Dendritic cell treated with granulocyte-macrophage colony-stimulating factor and Interleukin-4, amounts not matched to agents 40 ng/mL and 50 ng/mL, for 4 days (primary cell): ENCODE data around the gene PPP6C.
A peak's percentile ranks its signal among the peaks of the same experiment; 100 is the strongest.
"Not testable (repeated sequence)": the region's sequence is repeated elsewhere in the genome, so short reads cannot be mapped to it uniquely, and the experiment has no call there.

Experiments
- H3K27ac Mint-ChIP-seq: one replicate; pipeline ENCODE4 v1.8.0; 2022; ENCODE audit warnings: mild to moderate bottlenecking, mixed read lengths
- H3K27me3 Mint-ChIP-seq: one replicate; pipeline ENCODE4 v1.8.0; 2022; ENCODE audit warnings: mild to moderate bottlenecking, mixed read lengths
- H3K36me3 Mint-ChIP-seq: one replicate; pipeline ENCODE4 v1.8.0; 2022; ENCODE audit warnings: low read depth, mixed read lengths
- H3K4me1 Mint-ChIP-seq: one replicate; pipeline ENCODE4 v1.8.0; 2022; ENCODE audit warnings: low read depth, mixed read lengths
- H3K4me3 Mint-ChIP-seq: one replicate; pipeline ENCODE4 v1.8.0; 2022; ENCODE audit warnings: mild to moderate bottlenecking, moderate library complexity, mixed read lengths
- H3K9me3 Mint-ChIP-seq: one replicate; pipeline ENCODE4 v1.8.0; 2022; ENCODE audit warnings: mixed read lengths
- intact Hi-C: fragments of 100-400 bp; cut with micrococcal nuclease; formaldehyde crosslinking; loops from one replicate; pipeline ENCODE4 v1.15.0; 2022

The PPP6C gene

DNA sequence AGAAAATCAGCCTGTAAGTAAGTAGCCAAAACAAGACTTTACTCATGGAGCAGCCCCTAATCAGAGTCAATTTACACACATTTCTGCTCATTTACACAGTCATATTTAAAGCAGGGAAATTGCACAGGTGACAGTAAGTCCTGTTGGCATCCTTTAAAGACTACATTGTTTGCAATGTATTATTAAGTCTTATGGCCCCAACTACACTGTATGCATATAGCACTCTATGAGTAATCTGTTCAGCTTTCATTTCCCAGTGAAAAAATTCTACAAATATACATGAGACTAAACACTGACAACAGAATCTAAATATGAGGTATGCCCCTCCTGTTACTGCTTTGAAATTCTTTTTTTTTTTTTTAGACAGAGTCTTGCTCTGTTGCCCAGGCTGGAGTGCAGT, 19.7 kb downstream of the PPP6C start:
- no peaks in the 10 kb centered on the region for H3K9me3 Mint-ChIP-seq
- H3K36me3 Mint-ChIP-seq: peaks cover 62% of the 10 kb centered on the region
- H3K27me3 Mint-ChIP-seq: no peaks in the 10 kb centered on the region
- intact Hi-C loops: loop anchor here (10.0 kb wide), 1 partner anchor 135 kb away; no protein-coding TSS in a partner anchor
- no peak overlapping the region for H3K27ac Mint-ChIP-seq
- H3K4me1 Mint-ChIP-seq: peaks cover 9% of the 10 kb centered on the region
- no peak overlapping the region for H3K4me3 Mint-ChIP-seq

GRCh38 chr9:125166762-125167161, 22.8 kb downstream of the PPP6C start:
- H3K4me3 Mint-ChIP-seq: no peak overlapping the region
- no peaks in the 10 kb centered on the region for H3K9me3 Mint-ChIP-seq
- H3K4me1 Mint-ChIP-seq: no peaks in the 10 kb centered on the region
- intact Hi-C loops: loop anchor here (10.0 kb wide), 1 partner anchor 138 kb away; no protein-coding TSS in a partner anchor
- H3K36me3 Mint-ChIP-seq: peaks cover 71% of the 10 kb centered on the region
- no peak overlapping the region for H3K27ac Mint-ChIP-seq
- no peaks in the 10 kb centered on the region for H3K27me3 Mint-ChIP-seq

DNA sequence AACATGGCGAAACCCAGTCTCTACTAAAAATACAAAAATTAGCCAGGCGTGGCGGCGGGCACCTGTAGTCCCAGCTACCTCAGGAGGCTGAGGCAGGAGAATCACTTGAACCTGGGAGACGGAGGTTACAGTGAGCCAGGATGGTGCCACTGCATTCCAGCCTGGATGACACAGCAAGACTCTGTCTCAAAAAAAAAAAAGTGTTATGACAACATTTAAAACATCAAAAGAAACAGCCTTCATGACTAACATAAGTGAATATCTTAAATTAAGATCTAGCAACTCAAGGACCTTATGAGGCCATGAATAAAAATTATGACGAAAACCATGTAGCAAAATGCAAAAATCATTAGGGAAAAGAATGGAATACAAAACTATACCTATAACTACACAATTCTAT, 26.7 kb downstream of the PPP6C start:
- H3K27ac Mint-ChIP-seq, H3K27me3 Mint-ChIP-seq, H3K4me1 Mint-ChIP-seq, H3K9me3 Mint-ChIP-seq, H3K4me3 Mint-ChIP-seq: not testable (repeated sequence)
- peaks cover 48% of the 10 kb centered on the region for H3K36me3 Mint-ChIP-seq
- intact Hi-C loops: loop anchor here (10.0 kb wide), 1 partner anchor 142 kb away; no protein-coding TSS in a partner anchor

DNA sequence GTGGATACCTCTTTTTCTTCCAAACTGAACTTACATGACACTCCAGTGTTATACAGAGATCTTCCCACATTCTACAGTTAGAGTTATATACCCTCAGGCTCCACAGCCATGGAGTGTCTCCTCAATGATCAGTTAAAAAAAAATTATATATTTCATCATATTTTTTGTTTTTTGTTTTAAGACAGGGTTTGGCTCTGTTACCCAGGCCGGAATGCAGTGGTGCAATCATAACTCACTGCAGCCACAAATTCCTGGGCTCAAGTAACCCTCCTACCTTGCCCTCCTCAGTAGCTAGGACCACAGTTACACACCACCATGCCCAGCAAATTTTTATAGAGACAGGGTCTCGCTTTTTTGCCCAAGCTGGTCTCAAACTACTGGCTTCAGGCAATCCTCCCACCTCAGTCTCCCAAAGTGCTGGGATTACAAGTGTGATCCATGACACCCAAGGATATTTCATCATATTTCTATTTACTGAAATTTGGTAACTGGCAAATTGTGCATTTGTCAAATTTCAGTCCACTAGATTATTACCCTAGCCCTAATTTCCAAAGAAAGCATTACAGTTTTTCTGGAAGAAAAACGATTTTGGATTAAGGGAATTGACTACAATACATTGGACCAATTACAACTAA, 28.2 kb downstream of the PPP6C start:
- Mint-ChIP-seq H3K27me3 (no peaks in the 10 kb centered on the region), H3K4me1 (no peaks in the 10 kb centered on the region), H3K36me3 (peaks cover 53% of the 10 kb centered on the region), H3K9me3 (no peaks in the 10 kb centered on the region), H3K27ac (peak overlapping the region; percentile 12), H3K4me3 (no peak overlapping the region)
- intact Hi-C loops: loop anchor here (10.0 kb wide), 1 partner anchor 143 kb away; no protein-coding TSS in a partner anchor

DNA sequence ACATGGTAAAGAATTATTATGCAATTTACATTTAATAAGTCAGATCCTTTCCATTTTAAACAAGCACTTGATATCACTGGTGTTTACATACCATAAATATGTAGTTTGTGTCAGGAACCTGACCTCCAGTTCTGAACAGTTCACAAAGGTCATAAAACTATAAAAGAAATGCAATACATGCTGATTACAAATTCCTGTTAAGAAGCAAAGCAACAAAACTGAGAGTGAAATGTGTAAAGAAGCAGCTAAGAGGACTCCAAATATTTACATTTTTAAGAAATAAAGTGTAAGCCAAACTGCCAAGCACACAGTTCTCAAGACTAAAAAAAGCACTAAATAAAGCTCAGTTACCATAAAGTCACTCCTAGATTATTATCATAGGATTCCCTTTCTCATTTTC, 28.9 kb downstream of the PPP6C start:
- Mint-ChIP-seq H3K27ac (peak overlapping the region; percentile 12), H3K27me3 (no peaks in the 10 kb centered on the region), H3K36me3 (peaks cover 49% of the 10 kb centered on the region), H3K4me3 (no peak overlapping the region), H3K9me3 (no peaks in the 10 kb centered on the region), H3K4me1 (no peaks in the 10 kb centered on the region)
- intact Hi-C loops: loop anchor here (10.0 kb wide), 1 partner anchor 144 kb away; no protein-coding TSS in a partner anchor

DNA sequence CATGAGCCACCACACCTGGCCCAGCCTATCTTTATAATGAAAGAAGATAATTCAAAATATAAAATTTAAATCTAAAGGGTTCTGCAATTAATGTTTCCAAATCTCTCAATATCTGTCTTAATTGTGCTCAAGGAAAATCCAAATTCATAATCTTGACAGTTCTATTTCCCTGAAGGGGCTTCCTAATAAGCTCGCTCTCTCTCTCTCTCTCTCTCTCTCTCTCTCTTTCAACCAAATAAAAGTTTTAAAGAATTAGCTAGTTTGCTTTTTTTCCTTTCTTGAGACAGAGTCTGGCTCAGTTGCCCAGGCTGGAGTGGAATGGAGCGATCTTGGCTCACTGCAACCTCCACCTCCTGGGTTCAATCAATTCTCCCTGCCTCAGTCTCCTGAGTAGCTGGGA, 33.1 kb downstream of the PPP6C start:
- H3K9me3 Mint-ChIP-seq: no peaks in the 10 kb centered on the region
- no peak overlapping the region for H3K4me3 Mint-ChIP-seq
- intact Hi-C loops: no loop called here
- H3K36me3 Mint-ChIP-seq: peaks cover 61% of the 10 kb centered on the region
- no peaks in the 10 kb centered on the region for H3K27me3 Mint-ChIP-seq
- H3K27ac Mint-ChIP-seq: no peak overlapping the region
- H3K4me1 Mint-ChIP-seq: no peaks in the 10 kb centered on the region

- Mint-ChIP-seq H3K9me3 (no peaks in the 10 kb centered on the region), H3K4me3 (no peak overlapping the region), H3K27ac (no peak overlapping the region), H3K4me1 (no peaks in the 10 kb centered on the region), H3K27me3 (no peaks in the 10 kb centered on the region), H3K36me3 (peaks cover 72% of the 10 kb centered on the region)
- intact Hi-C loops: no loop called here
These were observed 35.8 kb downstream of the PPP6C start for GRCh38 chr9:125153712-125154367.

- Mint-ChIP-seq H3K4me3 (no peak overlapping the region), H3K36me3 (peaks cover 60% of the 10 kb centered on the region), H3K27me3 (no peaks in the 10 kb centered on the region), H3K27ac (no peak overlapping the region), H3K9me3 (no peaks in the 10 kb centered on the region), H3K4me1 (no peaks in the 10 kb centered on the region)
- intact Hi-C loops: no loop called here
These were observed 37.9 kb downstream of the PPP6C start for GRCh38 chr9:125151730-125152129.

GRCh38 chr9:125150349-125151245, 39.0 kb downstream of the PPP6C start:
- H3K4me3 Mint-ChIP-seq: no peak overlapping the region
- no peaks in the 10 kb centered on the region for H3K27me3 Mint-ChIP-seq
- no peaks in the 10 kb centered on the region for H3K9me3 Mint-ChIP-seq
- peaks cover 55% of the 10 kb centered on the region for H3K36me3 Mint-ChIP-seq
- H3K4me1 Mint-ChIP-seq: no peaks in the 10 kb centered on the region
- intact Hi-C loops: no loop called here
- no peak overlapping the region for H3K27ac Mint-ChIP-seq

- Mint-ChIP-seq H3K27ac (no peak overlapping the region), H3K27me3 (no peaks in the 10 kb centered on the region), H3K36me3 (peaks cover 40% of the 10 kb centered on the region), H3K4me1 (peaks cover 16% of the 10 kb centered on the region), H3K9me3 (no peaks in the 10 kb centered on the region), H3K4me3 (no peak overlapping the region)
- intact Hi-C loops: no loop called here
These were observed 42.1 kb downstream of the PPP6C start for GRCh38 chr9:125147401-125147951.

DNA sequence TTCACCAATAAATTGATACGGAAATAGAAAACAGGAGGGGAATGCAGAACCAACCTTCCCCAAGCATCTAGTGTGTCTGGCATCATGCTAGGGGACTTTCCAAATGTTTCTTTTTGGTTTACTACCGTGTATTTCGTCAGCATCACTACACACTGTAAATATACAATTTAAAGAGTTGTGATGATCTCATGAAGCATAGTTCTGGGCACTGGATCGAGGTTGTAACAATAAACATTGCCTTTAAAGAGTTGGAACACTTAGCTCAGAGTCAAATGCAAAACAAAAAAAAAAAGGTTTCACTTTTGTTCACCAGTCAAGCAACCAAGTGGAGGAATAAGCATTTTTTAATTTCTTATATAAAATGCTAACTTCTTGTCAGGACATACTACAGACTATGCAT, 43.4 kb downstream of the PPP6C start:
- intact Hi-C loops: no loop called here
- Mint-ChIP-seq H3K4me3 (no peak overlapping the region), H3K27ac (no peak overlapping the region), H3K27me3 (no peaks in the 10 kb centered on the region), H3K4me1 (peaks cover 24% of the 10 kb centered on the region), H3K9me3 (no peaks in the 10 kb centered on the region), H3K36me3 (peaks cover 29% of the 10 kb centered on the region)

- Mint-ChIP-seq H3K27me3 (no peaks in the 10 kb centered on the region), H3K4me1 (peaks cover 24% of the 10 kb centered on the region), H3K36me3 (peaks cover 21% of the 10 kb centered on the region), H3K9me3 (no peaks in the 10 kb centered on the region), H3K27ac (no peak overlapping the region), H3K4me3 (no peak overlapping the region)
- intact Hi-C loops: no loop called here
These were observed 44.2 kb downstream of the PPP6C start for GRCh38 chr9:125145425-125145824.

DNA sequence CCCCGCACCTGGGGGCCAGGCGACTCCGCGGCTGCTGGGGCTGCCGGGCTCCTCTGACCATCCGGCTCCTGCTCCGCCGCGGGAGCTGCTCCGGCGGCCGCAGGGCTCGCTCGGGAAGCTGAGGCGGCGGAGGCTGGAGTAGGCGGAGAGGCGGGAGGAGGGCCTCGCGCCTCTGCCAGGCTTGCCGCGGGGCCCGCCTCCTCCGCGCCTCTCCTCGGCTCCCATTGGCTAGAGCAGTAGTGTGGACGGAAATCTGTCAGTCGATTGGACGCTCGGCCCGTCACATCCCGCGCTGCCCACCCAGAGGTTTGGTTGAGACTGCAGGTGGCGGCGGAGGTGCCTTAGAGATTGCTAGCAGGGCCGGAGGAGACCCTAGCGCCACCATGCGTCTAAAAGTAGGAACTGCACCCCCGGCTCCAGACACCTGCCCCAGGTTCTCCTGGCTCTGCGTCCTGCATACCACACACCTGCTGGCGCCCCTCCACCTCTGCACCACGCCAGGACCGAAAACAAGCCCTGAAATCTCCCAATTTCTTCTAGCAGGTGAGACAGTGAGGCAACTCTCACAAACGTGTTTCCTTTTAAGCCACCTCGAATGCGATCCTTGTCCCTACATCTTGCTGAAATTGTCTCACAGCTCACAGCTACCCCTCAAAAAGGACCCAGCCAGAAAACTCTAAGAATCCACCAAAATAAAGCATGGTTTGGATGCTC, 46.1 kb downstream of the PPP6C start, which contains the start of gene SCAI:
Gene SCAI (minus strand): TSS at position 152 of the 714 bp plus-strand sequence. CDS start 91 bp downstream, at position 61.
- Mint-ChIP-seq H3K4me3 (peak within 1 kb of the TSS; percentile 98), H3K36me3 (peaks cover 13% of the 10 kb centered on the region), H3K4me1 (peaks cover 24% of the 10 kb centered on the region)

More for the DNA sequence above, 46.1 kb downstream of the PPP6C start, which contains the start of gene SCAI:
- Mint-ChIP-seq H3K27me3 (no peaks in the 10 kb centered on the region), H3K9me3 (no peaks in the 10 kb centered on the region), H3K27ac (peak within 1 kb of the TSS; percentile 78)
- intact Hi-C loops: loop anchor here (1.0 to 2.0 kb wide), 2 partner anchors 202 to 373 kb away; partner anchors contain the start of genes GOLGA1 and NR6A1
